HCT116 (cell line): ENCODE results near the gene PRRT3. TPM values are rescaled to one million over a fixed set of nuclear protein-coding genes. Genes with fewer than 3 reads are reported as not detected.

Experiments
- ATAC-seq: fragments of 200-7000 bp; cut with Tn5 transposase; 2 replicates; pipeline ENCODE4 v1.9.1; 2020; ENCODE audit warnings: mild to moderate bottlenecking, moderate library complexity
- BruUV-seq: library from RNA; stranded (reverse); fragments of 400-500 nt; replicated peaks from 2 replicates; lab custom pipeline; 2021; lab: Mats Ljungman, UMichigan
- CTCF ChIA-PET: fragments of 300-600 bp; sonication (Branson Sonifier 250); formaldehyde crosslinking; loops from one replicate; lab custom pipeline; 2021; ENCODE audit warnings: antibody characterized with exemption; lab: Charles Lee
- POLR2A ChIA-PET: fragments of 300-600, 350-600 bp; sonication (Branson Sonifier 250); formaldehyde crosslinking; loops from one replicate; lab custom pipeline; 2021; ENCODE audit warnings: antibody characterized with exemption; lab: Charles Lee
- RAD21 ChIA-PET, 2 experiments: fragments of 300-600 bp; sonication (Branson Sonifier 250); formaldehyde crosslinking; loops; one replicate each; lab custom pipeline; 2023; ENCODE audit warnings: low total read pairs in 2 of 2; ENCODE audit not compliant: uncharacterized antibody in 2 of 2, unreplicated experiment in 2 of 2, low non-redundant PET in 1 of 2; lab: Charles Lee
- DNase-seq: peaks from one replicate; pipeline ENCODE4 v3.0.0-alpha.2; 2010; ENCODE audit warnings: low read depth, low spot score
- H2AFZ ChIP-seq: fragments of 200-600 bp; shearing (Covaris generic), sonication (generic); 2 replicates; pipeline ENCODE4 v1.6.1; 2017; ENCODE audit warnings: low read depth, mixed run types, mixed read lengths, antibody characterized with exemption, low read length; ENCODE audit not compliant: poor library complexity, severe bottlenecking
- H3K27ac ChIP-seq: 2 replicates; pipeline ENCODE4 v1.5.1; 2012; ENCODE audit warnings: low read depth, low read length
- H3K27me3 ChIP-seq: fragments of 200-600 bp; sonication (generic); 2 replicates; pipeline ENCODE4 v1.6.1; 2016; ENCODE audit warnings: mixed run types, low read length, mixed read lengths; ENCODE audit not compliant: insufficient read depth
- H3K36me3 ChIP-seq, 2 experiments: fragments of 200-500 bp in 1 of 2; fragments of 200-600 bp in 1 of 2; sonication (Bioruptor generic) in 1 of 2; sonication (generic) in 1 of 2; 2 replicates each; pipeline versions ENCODE4 v1.5.1 to v1.6.1; 2014 to 2016; ENCODE audit warnings: low read length in 2 of 2, inconsistent platforms in 1 of 2, mixed read lengths in 1 of 2, mixed run types in 1 of 2; ENCODE audit not compliant: insufficient read depth in 2 of 2, control insufficient read depth in 1 of 2
- H3K4me1 ChIP-seq, 2 experiments: fragments of 200-600 bp in 1 of 2; sonication (generic) in 1 of 2; 2 replicates each; pipeline versions ENCODE4 v1.5.1 to v1.6.1; 2012 to 2017; ENCODE audit warnings: low read length in 2 of 2, inconsistent platforms in 1 of 2, mild to moderate bottlenecking in 1 of 2, mixed read lengths in 1 of 2, mixed run types in 1 of 2, moderate library complexity in 1 of 2; ENCODE audit not compliant: insufficient read depth in 2 of 2, control insufficient read depth in 1 of 2
- H3K4me2 ChIP-seq: fragments of 200-600 bp; sonication (generic); 2 replicates; pipeline ENCODE4 v1.6.1; 2017; ENCODE audit warnings: mixed run types, low read length, mixed read lengths
- H3K4me3 ChIP-seq, 2 experiments: fragments of 200-600 bp in 1 of 2; sonication (generic) in 1 of 2; replicated peaks in 1 of 2; 2 replicates each; pipeline ENCODE4 v1.5.1; 2011 to 2016; ENCODE audit warnings: low read length in 2 of 2, control low read depth in 1 of 2, low read depth in 1 of 2, mild to moderate bottlenecking in 1 of 2, mixed read lengths in 1 of 2, mixed run types in 1 of 2
- H3K79me2 ChIP-seq: fragments of 200-600 bp; sonication (generic); 2 replicates; pipeline ENCODE4 v1.6.1; 2017; ENCODE audit warnings: mild to moderate bottlenecking, mixed run types, low read length, moderate library complexity, mixed read lengths; ENCODE audit not compliant: insufficient read depth
- H3K9ac ChIP-seq: fragments of 200-600 bp; sonication (generic); 2 replicates; pipeline ENCODE4 v1.6.1; 2016; ENCODE audit warnings: low read length, mixed read lengths
- H3K9me2 ChIP-seq: fragments of 200-600 bp; sonication (generic), shearing (Covaris generic); 2 replicates; pipeline ENCODE4 v1.6.1; 2017; ENCODE audit warnings: mixed run types, mild to moderate bottlenecking, moderate library complexity; ENCODE audit not compliant: insufficient read depth
- H3K9me3 ChIP-seq, 2 experiments: fragments of 200-500 bp in 1 of 2; fragments of 200-600 bp in 1 of 2; sonication (Bioruptor generic) in 1 of 2; sonication (generic) in 1 of 2; 2 replicates each; pipeline ENCODE4 v1.6.1; 2014 to 2017; ENCODE audit warnings: low read length in 2 of 2, mixed read lengths in 2 of 2, inconsistent platforms in 1 of 2, low read depth in 1 of 2, mild to moderate bottlenecking in 1 of 2, mixed run types in 1 of 2, moderate library complexity in 1 of 2; ENCODE audit not compliant: control insufficient read depth in 1 of 2, insufficient read depth in 1 of 2
- H4K20me1 ChIP-seq: fragments of 200-600 bp; sonication (generic), shearing (Covaris generic); 2 replicates; pipeline ENCODE4 v1.6.1; 2017; ENCODE audit warnings: mixed run types, mild to moderate bottlenecking, moderate library complexity; ENCODE audit not compliant: insufficient read depth
- CBX3 ChIP-seq: IDR thresholded peaks from 2 replicates; pipeline ENCODE4 v1.6.1; 2012; ENCODE audit warnings: low read depth
- CEBPB ChIP-seq: IDR thresholded peaks from 2 replicates; pipeline ENCODE4 v1.6.1; 2012; ENCODE audit warnings: low read depth
- EZH2phosphoT487 ChIP-seq: fragments of 200-600 bp; IDR thresholded peaks from 2 replicates; pipeline ENCODE4 v1.6.1; 2018; ENCODE audit warnings: antibody characterized with exemption, borderline replicate concordance
- JUND ChIP-seq: IDR thresholded peaks from 2 replicates; pipeline ENCODE4 v1.6.1; 2012
- POLR2A ChIP-seq: IDR thresholded peaks from 2 replicates; pipeline ENCODE4 v1.7.0; 2011; ENCODE audit warnings: borderline replicate concordance; ENCODE audit not compliant: insufficient read depth, insufficient read length; ENCODE audit errors: extremely low read depth
- RAD21 ChIP-seq: IDR thresholded peaks from 2 replicates; pipeline ENCODE4 v1.6.1; 2012; ENCODE audit warnings: low read depth, mild to moderate bottlenecking
- SP1 ChIP-seq: IDR thresholded peaks from 2 replicates; pipeline ENCODE4 v1.6.1; 2012; ENCODE audit warnings: low read depth
- ZFX ChIP-seq: fragments of 450-650 bp; IDR thresholded peaks from 2 replicates; pipeline ENCODE4 v1.6.1; 2017
- ZNF274 ChIP-seq: fragments of 200-500 bp; sonication (Bioruptor generic); IDR thresholded peaks from 2 replicates; pipeline ENCODE4 v1.6.1; 2014; ENCODE audit warnings: mild to moderate bottlenecking, low read depth, low read length, inconsistent platforms
- intact Hi-C: fragments of 100-400 bp; cut with micrococcal nuclease; formaldehyde crosslinking; loops from 2 replicates; pipeline ENCODE4 v1.10.0; 2022
- total RNA-seq: library from RNA; stranded (reverse); gene quantifications from one replicate; pipeline ENCODE4 v1.2.1, GENCODE V29; 2021; ENCODE audit not compliant: unreplicated experiment
- TF ChIP-seq, protein P1 (sequence below): IDR thresholded peaks from 2 replicates; pipeline ENCODE4 v1.6.1; 2012
- TF ChIP-seq, protein P2 (sequence below), 3 experiments: fragments of 200-600 bp in 1 of 3; sonication (generic) in 1 of 3; IDR thresholded peaks in 2 of 3; conservative IDR thresholded peaks in 1 of 3; 2 replicates each; pipeline ENCODE4 v1.5.1; 2012 to 2017; ENCODE audit warnings: low read depth in 2 of 3, low read length in 2 of 3, antibody characterized with exemption in 1 of 3, borderline replicate concordance in 1 of 3, control low read depth in 1 of 3, mild to moderate bottlenecking in 1 of 3, mixed read lengths in 1 of 3, mixed run types in 1 of 3, moderate library complexity in 1 of 3; ENCODE audit not compliant: insufficient read depth in 1 of 3

Gene PRRT3
- total RNA-seq, 1 experiment from 2014 or later, result 0.96 TPM

DNA sequence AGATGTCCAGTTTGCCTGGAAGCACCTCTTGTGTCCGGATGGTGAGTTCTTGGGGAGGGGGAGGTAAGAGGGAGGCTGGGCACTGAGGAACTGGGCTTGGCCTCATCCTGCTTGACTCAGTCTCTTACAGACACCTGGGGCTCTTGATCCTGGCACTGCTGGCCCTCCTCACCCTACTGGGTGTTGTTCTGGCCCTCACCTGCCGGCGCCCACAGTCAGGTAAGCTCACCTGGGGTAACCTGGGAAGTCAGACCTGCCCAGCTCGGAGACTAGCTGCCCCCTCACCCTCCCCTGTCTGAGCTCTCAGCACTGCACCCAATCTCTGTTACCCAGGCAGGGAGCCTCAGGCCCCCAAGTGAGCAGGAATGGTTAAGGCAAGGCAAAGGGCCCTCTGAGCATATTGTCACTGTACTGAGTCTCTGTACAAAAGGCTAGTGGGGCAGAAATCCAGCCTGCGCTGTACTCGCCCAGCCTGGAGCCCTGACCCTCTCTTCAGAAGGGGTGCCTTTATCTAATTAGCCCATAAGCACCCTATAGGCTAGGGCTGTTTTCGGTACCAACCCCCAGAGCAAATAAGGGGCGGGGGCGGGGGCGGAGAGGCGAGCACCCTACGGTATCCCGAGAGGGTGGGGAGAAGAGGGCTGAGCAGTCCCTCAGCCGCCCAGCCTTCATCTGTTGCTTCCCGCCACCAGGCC is 37.5 kb downstream of the PRRT3 start:
- Histone ChIP-seq H3K79me2 (no peaks in the 10 kb centered on the region), H3K9me3 (no peaks in the 10 kb centered on the region), H3K4me2 (no peak overlapping the region), H3K9ac (no peak overlapping the region), H3K4me3 (no peak overlapping the region), H3K27me3 (no peaks in the 10 kb centered on the region), H3K4me1 (peaks cover 6 to 18% of the 10 kb centered on the region in 2 experiments; a peak in 3 of 4 replicates), H3K9me2 (no peaks in the 10 kb centered on the region), H3K27ac (no peak overlapping the region), H2AFZ (no peak overlapping the region), H3K36me3 (no peaks in the 10 kb centered on the region), H4K20me1 (no peaks in the 10 kb centered on the region)
- BruUV-seq, result no TSS peak
- ATAC-seq, result no peak
- TF ChIP-seq CBX3 (no peak), EZH2phosphoT487 (no peak), ZNF274 (no peak), CEBPB (no peak), RAD21 (no peak), POLR2A (no peak), SP1 (no peak), JUND (no peak), ZFX (no peak)
- TF ChIP-seq, protein P1, sequence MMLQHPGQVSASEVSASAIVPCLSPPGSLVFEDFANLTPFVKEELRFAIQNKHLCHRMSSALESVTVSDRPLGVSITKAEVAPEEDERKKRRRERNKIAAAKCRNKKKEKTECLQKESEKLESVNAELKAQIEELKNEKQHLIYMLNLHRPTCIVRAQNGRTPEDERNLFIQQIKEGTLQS, result no peak
- TF ChIP-seq, protein P2, sequence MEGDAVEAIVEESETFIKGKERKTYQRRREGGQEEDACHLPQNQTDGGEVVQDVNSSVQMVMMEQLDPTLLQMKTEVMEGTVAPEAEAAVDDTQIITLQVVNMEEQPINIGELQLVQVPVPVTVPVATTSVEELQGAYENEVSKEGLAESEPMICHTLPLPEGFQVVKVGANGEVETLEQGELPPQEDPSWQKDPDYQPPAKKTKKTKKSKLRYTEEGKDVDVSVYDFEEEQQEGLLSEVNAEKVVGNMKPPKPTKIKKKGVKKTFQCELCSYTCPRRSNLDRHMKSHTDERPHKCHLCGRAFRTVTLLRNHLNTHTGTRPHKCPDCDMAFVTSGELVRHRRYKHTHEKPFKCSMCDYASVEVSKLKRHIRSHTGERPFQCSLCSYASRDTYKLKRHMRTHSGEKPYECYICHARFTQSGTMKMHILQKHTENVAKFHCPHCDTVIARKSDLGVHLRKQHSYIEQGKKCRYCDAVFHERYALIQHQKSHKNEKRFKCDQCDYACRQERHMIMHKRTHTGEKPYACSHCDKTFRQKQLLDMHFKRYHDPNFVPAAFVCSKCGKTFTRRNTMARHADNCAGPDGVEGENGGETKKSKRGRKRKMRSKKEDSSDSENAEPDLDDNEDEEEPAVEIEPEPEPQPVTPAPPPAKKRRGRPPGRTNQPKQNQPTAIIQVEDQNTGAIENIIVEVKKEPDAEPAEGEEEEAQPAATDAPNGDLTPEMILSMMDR (IDR thresholded peaks at IDR 0.05 in 2 of 3, conservative IDR thresholded peaks at IDR 0.05 in 1 of 3; ENCODE audit: borderline replicate concordance in 1 of 3, insufficient read depth in 1 of 3, low read depth in 2 of 3, low read length in 2 of 3), result no peak
- ChIA-PET CTCF (no interaction called here), POLR2A (no interaction called here), RAD21 (no interaction called here)
- intact Hi-C loops, result no loop called here
- DNase-seq, result no peak
